MM.1S (cell line): ENCODE measurements around the gene SLC29A3.

ENCODE experiments used
- EZH2 ChIP-seq: fragments of 300-600 bp; sonication (generic); optimal IDR thresholded peaks from 2 replicates; pipeline ENCODE3; 2017; ENCODE audit warnings: low read depth, mild to moderate bottlenecking, antibody characterized with exemption, low read length, mixed read lengths
- TF ChIP-seq, protein P1 (sequence below): fragments of 300-600 bp; sonication (generic); IDR thresholded peaks from 2 replicates; pipeline ENCODE4 v1.5.1; 2016; ENCODE audit warnings: antibody characterized with exemption, low read length, mixed read lengths

GRCh38 chr10:71383972-71384687 lies 65.1 kb downstream of the SLC29A3 start:
- TF ChIP-seq, protein P1, sequence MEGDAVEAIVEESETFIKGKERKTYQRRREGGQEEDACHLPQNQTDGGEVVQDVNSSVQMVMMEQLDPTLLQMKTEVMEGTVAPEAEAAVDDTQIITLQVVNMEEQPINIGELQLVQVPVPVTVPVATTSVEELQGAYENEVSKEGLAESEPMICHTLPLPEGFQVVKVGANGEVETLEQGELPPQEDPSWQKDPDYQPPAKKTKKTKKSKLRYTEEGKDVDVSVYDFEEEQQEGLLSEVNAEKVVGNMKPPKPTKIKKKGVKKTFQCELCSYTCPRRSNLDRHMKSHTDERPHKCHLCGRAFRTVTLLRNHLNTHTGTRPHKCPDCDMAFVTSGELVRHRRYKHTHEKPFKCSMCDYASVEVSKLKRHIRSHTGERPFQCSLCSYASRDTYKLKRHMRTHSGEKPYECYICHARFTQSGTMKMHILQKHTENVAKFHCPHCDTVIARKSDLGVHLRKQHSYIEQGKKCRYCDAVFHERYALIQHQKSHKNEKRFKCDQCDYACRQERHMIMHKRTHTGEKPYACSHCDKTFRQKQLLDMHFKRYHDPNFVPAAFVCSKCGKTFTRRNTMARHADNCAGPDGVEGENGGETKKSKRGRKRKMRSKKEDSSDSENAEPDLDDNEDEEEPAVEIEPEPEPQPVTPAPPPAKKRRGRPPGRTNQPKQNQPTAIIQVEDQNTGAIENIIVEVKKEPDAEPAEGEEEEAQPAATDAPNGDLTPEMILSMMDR = peak; percentile 90
- no peak for TF ChIP-seq EZH2
